A172 (cell line): ENCODE data around the gene NUP214. TPM values are rescaled to one million over a fixed set of nuclear protein-coding genes. Genes with fewer than 3 reads are reported as not detected.

ENCODE experiments used
- DNase-seq: peaks from one replicate; pipeline ENCODE4 v3.0.0-alpha.2; 2015; ENCODE audit warnings: low spot score
- total RNA-seq: library from RNA; depleted of rRNA; stranded (reverse); fragments of >200 nt; shearing (Covaris generic); gene quantifications from 2 replicates; pipeline ENCODE4 v1.2.3, GENCODE V29; 2014; rRNA removed

The NUP214 gene
- total RNA-seq, 1 experiment from 2014 or later = 16.2 TPM

DNA sequence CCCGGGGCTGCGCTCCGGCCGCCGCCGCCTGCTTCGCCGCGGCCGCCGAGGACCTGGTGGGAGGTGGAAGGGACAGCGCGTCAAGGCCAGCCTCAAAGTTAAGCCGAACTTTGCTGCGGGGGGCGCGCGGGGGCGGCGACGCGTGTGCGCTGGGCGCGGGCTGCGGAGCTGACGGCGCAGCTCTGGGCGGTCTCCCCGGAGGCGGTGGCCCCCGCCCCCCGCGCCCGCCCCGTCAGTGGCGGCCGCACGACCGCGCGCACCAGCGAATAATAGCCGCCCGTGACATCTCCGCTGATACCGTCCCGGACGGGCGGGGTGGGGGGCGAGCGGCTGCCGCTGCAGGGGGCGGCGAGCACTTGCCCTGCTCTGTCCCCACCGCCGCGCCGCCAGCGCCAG lies 151.5 kb downstream of the NUP214 start:
- no peak for DNase-seq

DNA sequence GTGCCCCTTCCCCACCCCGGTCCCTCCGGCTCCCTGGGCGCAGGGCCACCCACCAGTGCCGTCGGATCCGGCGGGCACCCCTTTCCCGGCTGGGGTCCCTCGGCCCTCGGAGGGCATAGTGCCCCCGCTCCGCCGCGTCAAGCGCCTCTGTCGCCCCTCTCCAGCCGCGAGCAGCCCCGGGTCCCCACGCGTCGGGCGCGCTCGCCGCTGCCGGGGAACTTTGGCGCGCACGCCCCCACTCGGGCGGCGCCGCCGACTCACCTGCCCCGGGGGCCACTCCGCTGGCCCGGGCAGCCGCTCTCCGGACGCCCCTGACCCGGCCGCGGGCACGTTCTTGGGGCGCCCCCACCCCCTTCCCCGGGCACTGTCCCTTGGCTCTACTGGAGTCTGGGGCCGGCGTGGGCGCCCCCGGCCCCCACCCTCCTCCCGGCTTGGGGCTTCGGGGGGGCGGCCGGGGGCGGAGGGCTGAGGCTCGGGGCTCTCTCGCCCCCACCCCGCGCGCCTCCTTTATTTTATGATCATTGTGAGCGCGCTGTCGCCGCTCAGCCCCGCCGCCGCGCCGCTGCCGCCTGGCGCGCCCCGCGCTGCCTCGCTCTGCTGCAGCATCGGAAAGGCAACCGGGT lies 152.0 kb downstream of the NUP214 start:
- DNase-seq = no peak

DNA sequence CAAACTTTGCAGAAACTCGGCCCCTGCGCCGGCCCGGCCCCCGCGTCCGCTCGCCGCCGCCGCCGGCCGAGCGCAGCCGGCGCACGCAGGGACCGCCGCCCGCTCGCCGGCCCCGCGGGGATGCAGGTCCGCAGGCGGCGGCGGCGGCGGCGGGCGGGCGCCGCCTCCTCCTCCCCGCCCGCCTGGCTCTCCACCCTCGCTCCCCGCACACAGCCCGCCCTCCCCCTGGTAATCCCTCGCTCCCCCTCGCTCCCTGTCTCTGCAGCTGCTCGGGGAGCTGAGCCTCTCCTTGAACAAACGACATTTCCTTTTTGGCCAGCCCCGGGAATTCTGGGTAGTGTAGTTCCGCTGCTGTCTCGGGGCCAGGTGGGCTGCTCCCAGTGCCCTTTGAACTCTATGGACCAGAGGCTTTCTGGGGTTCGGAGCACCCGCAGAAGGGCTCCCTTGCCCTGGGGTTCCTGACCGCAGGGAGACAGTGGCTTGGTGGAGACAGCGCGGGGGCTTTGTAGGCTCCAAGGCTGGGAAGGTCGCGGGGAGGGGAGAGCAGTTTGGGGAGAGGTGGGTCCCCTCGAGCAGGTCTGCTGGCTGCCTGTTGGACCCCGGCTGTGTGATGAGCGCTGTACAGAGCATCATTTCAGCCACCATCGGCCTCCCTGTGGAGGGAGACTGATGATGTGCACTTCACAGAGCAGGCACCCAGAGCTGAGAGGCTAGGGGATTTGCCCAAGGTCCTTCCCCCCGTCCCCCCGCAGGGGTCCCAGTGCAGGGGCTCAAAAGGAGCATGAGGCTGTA lies 152.7 kb downstream of the NUP214 start:
- DNase-seq = peak; percentile 24

DNA sequence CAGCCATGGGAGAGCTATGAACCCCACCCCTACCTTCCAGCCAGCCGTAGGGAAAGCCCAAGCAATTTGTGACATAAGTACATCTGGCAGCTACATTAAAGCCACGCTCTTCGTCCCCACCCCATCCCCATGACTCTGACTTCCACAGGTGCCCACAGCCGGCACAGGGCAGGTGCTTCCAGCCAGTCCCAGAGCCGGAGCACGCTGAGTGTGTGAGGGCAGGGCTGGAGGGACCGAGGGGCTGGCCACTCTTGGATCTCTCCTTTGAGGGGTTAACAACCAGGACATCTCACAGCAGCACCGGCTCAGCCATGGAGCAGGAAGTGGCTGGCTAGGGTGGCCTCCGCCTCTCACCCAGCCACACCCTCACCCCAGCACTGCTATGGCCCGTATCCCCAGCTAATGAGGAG lies 153.3 kb downstream of the NUP214 start:
- DNase-seq = no peak

DNA sequence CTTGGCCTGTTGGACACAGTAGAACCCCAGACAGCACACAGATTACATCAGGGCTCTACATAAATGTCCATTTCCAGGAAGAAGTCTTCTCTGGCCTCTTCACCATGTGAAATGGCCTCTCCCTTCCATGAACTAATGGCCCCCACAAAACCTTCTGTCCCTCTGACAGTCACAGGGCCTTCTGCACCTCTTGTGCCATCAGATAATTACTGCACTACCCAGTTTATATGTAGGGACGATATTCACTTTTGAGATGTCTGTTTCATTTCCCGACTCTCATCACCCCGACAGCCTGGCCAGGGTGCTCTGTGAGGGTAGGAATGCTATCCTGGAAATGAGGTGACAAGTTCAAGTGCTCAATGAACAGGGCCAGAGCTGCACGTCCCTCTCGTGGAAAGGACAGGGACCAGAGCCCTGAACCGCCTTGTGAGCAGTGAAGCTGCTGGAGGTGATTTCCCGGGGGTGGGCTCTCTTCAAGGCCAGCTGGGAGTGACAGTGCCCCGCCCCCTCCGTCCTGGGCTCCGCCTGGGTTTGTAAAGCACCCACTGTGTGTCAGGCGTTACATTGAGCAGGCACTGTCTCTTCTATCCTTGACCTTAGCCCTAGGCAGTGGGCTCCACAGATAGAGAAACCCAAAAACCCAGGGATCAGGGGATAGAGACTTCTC lies 153.9 kb downstream of the NUP214 start:
- DNase-seq = no peak

DNA sequence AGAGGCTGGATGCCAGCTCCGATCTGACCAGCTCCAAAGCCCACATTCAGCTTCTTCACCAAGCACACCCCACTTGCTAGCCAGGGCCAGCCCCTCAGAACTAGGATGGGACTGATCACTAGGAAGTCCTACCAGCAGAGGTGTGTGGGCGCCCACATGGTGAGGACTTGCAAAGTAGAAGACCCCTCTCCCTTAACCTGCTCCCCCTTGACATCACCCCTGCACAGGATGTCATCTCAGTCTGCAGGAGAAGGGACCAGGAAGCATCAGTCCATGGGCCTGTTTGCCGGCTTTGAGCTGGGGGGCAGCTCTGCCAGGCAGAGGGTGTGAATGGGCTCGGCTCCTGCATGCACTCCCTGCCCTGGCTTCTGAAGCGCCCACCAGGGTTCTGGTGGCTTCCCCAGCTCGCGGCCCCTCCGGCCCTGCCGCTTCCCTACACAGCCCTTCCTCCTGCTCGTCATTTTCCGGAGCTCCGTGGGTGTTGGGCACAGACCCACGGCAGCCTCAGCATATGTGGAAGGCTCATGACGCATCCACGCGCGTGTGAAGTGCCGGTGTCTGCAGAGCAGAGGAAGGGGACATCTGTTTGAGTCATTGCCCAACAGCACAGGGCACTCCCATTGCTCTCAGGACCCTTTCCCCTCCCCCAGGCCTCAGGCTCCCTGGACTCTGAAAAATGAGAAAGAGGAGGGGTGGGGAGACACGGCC lies 154.6 kb downstream of the NUP214 start:
- DNase-seq = no peak

DNA sequence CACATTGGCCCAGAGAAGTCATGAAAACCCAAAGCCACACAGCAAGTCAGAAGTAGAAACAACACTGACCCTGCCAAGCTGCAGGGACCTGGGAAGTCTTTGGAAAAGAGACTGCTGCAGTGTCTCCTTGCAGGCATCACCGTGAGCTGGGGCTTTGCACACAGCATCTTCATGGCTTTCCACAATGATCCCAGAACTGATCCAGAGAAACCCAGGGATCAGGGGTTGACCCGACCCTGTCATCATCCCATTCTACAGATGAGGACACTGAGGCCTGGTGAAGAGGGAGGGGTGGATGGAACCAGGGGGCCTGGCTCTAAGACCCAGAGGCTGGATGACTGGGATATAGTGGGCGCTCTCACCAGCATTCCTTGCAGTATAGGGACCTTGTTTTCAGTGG lies 155.3 kb downstream of the NUP214 start:
- DNase-seq = no peak

DNA sequence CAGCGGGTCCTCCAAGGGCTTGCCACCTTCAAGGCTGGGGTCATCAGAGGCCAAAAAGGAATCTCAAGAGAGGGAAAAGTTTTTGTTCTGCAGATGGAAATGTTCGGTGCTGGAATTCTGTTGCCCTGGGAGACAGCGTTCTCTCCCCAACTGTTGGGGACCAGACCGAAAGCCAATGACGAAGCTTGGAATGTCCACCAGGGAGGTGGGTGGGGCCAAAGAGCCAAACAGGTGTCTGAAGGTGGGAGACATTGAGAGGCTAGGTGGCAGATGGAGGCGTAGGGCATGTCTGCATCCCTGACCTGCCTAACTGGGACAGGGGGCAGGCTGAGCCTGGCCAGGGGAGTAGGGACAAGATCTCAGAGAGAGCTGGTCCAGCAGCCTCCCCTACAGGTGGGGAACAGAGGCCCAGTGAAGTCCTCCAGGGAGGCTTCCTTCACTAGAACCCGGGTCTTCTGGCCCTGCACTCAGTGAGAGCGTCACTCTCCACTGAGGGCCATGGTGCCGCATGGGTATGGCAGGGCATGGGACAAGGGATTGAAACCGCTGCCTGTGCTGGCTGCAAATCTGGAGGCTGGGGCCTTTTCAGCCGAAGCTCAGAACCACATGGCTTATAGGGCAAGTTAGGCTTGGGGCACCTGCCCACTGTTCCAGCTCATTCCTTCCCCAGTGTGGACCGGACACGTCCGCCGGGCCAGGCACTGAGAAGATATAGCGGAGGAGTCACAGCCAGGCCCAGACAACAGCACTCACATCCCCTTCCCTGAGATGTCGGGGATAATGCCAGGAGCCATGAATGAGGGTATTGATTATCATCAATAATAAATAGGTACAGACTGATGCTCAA lies 156.0 kb downstream of the NUP214 start:
- DNase-seq = no peak

DNA sequence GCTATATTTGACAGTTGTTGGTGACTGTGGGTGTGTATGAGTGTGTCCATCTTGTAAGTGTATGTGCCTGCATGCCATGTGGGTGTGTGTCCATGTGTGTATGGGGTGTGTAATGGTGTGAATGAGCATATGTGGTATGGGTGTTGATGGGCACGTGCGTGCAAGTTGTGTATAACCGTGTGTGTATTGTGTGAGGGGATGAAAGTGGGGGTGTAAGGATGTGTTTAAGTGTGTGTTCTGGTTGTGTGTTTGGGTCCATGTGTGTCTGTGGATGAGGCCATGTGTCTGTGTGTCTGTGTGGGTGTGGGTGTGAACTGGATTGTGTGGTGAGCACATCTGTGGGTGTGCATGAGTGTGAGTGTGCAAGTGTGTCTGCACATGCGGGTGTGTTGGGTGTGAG lies 156.8 kb downstream of the NUP214 start:
- no peak for DNase-seq

DNA sequence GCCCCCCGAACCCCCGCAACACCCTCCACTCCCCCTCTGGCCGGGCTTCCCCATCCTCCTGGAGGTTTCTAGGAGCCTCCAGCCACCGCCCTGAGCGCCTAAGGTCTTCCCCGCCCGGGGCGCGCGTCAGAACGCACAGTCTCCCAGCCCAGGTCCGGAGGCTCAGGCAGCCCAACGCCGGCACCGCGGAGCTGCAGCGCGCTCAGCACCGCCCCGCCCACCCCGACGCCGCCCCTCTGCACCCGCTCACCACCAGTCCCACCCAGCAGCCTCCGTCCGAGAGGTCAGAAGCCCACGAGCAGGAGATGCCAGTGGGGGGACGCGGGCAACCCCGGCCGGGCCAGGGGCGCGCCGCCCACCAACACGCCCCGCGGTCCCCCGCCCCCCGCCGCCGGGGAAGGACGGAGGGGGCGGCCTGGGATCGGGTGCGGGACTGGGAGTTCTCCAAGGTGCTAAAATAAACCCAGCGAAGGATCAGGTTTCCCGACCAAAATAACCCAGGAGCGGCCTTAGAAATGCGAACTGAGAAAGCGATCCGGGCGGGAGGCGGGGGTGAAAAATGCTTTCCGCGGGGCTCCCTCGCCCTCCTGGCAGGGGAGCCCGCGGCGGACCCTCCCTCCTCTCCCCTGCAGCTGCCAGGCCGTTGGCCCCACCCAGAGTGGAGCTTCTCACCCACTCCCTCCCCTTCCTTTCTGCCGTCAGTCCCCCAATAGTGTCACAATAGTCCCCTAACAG lies 157.5 kb downstream of the NUP214 start:
- DNase-seq = no peak

Other genes starting within 250 kb of the NUP214 start
- not detected in 2 replicates for gene QRFP, start 228.8 kb upstream of the NUP214 start, total RNA-seq
- 1.6 and 2.6 TPM in 2 replicates for gene FIBCD1, start 186.3 kb upstream of the NUP214 start, total RNA-seq
- 1.0 and 1.4 TPM in 2 replicates for gene LAMC3, start 116.4 kb upstream of the NUP214 start, total RNA-seq
- 1.4 and 5.2 TPM in 2 replicates for gene AIF1L, start 29.1 kb upstream of the NUP214 start, total RNA-seq
- gene FAM78A, start 150.9 kb downstream of the NUP214 start, total RNA-seq = 1.8 and 2.5 TPM in 2 replicates
- 0.14 and 1.0 TPM in 2 replicates for gene PLPP7, start 164.1 kb downstream of the NUP214 start, total RNA-seq